HL-60 (cell line): ENCODE data around the gene SLC6A6.
A peak's percentile ranks its signal among the peaks of the same experiment; 100 is the strongest.

Experiments
- DNase-seq, 2 experiments: peaks; one replicate each; pipeline ENCODE4 v3.0.0-alpha.2; 2010 to 2020; ENCODE audit warnings: low read depth in 1 of 2, low spot score in 1 of 2
- H3K27ac ChIP-seq: fragments of 250-450 bp; sonication (Bioruptor Pico); replicated peaks from 2 replicates; pipeline ENCODE4 v1.5.1; 2020; ENCODE audit warnings: mild to moderate bottlenecking, moderate library complexity
- H3K27me3 ChIP-seq: fragments of 250-450 bp; sonication (Bioruptor Pico); 2 replicates; pipeline ENCODE4 v1.5.1; 2021; ENCODE audit warnings: mild to moderate bottlenecking, moderate library complexity; ENCODE audit not compliant: insufficient read depth, poor library complexity, severe bottlenecking
- H3K4me3 ChIP-seq: replicated peaks from 2 replicates; pipeline ENCODE4 v1.5.1; 2011; ENCODE audit warnings: mild to moderate bottlenecking, control low read depth, low read length; ENCODE audit not compliant: insufficient read depth
- CTCF ChIP-seq: IDR thresholded peaks from one replicate; pipeline ENCODE4 v1.5.1; 2011; ENCODE audit warnings: low read length, control low read depth, inconsistent platforms; ENCODE audit not compliant: insufficient read depth
- GABPA ChIP-seq: IDR thresholded peaks from 2 replicates; pipeline ENCODE4 v1.6.1; 2012; ENCODE audit warnings: low read depth
- POLR2AphosphoS5 ChIP-seq: IDR thresholded peaks from 2 replicates; pipeline ENCODE4 v1.6.1; 2012; ENCODE audit warnings: low read depth
- REST ChIP-seq: IDR thresholded peaks from 2 replicates; pipeline ENCODE4 v1.6.1; 2012; ENCODE audit warnings: low read depth; ENCODE audit not compliant: insufficient replicate concordance
- SPI1 ChIP-seq: IDR thresholded peaks from 2 replicates; pipeline ENCODE4 v1.6.1; 2012; ENCODE audit warnings: low read depth, mild to moderate bottlenecking, borderline replicate concordance

The SLC6A6 gene

GRCh38 chr3:14403619-14404155 lies 1.3 kb downstream of the SLC6A6 start:
- peak in 1 of 2 experiments; percentile 57 for DNase-seq
- Histone ChIP-seq H3K4me3 (peak overlapping the region; percentile 92), H3K27ac (peak overlapping the region; percentile 88), H3K27me3 (no peaks in the 10 kb centered on the region)
- no peak; the same call in 1 of the 2 replicates for TF ChIP-seq POLR2AphosphoS5
- TF ChIP-seq SPI1 = peak; percentile 97
- no peak for TF ChIP-seq REST
- no peak for TF ChIP-seq CTCF

GRCh38 chr3:14404186-14404585 lies 1.8 kb downstream of the SLC6A6 start:
- no peak for TF ChIP-seq POLR2AphosphoS5
- TF ChIP-seq REST = no peak
- no peak for TF ChIP-seq GABPA
- no peak for TF ChIP-seq SPI1
- no peak for TF ChIP-seq CTCF
- DNase-seq = no peak
- Histone ChIP-seq H3K27me3 (no peaks in the 10 kb centered on the region), H3K27ac (peak overlapping the region; percentile 88; the same call in 1 of the 2 replicates), H3K4me3 (peak overlapping the region; percentile 92)

- TF ChIP-seq SPI1 (no peak), REST (no peak), POLR2AphosphoS5 (no peak)
- DNase-seq = no peak
- H3K27ac ChIP-seq = no peak overlapping the region
- H3K4me3 ChIP-seq = peak overlapping the region; percentile 92
- H3K27me3 ChIP-seq = no peaks in the 10 kb centered on the region
Observed at GRCh38 chr3:14404631-14405359, 2.4 kb downstream of the SLC6A6 start.
